Measurements from ENCODE around the gene BCO1.

The BCO1 gene

DNA sequence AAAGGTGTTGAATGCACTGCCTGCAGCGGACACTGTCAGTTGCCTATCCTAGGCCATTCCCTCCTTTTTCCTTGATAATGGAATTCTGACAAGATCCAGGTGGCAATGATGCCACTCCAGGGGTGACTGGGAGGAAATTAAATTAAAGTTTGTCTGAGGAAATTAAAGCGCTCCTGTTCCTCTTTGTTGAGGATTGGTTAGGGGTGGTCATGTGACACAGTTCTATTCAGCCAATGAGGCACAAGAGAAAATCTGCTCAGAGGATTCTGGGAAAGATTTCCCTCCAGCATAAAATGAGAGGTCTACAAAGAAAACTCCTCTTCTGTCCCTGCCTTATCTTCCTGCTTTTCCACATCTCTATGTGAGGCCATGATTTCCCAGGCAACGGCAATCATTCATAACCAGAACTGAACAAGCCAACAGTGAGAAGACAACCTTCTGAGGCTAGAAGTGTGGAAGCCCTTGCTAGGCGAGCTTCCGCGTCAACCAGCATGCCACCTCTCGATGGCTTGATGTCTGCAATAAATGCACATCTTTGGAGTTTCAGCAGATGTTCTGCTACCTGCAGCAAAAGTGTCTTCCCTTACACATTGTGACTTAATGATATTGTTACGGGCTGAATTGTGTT lies 5.6 kb upstream of the BCO1 start:
- DNase-seq: no peak

DNA sequence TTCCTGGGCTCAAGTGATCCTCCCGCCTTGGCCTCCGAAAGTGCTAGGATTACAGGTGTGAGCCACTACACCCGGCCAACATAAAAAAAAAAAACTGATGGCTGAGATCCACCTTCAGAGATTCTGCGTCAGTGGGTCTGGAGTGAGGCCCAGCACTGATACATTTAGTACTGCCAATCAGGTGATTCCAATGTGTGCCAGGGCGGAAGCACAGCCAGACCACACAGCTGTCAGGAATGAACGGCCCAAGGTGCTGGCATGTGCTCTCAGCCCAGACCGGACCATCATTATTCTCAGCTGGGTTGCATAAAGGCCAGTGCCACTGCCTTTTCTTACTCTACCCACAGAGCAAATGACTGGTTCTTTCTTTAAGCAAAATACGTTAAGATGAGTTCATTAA lies 1.2 kb upstream of the BCO1 start:
- no peak for DNase-seq

DNA sequence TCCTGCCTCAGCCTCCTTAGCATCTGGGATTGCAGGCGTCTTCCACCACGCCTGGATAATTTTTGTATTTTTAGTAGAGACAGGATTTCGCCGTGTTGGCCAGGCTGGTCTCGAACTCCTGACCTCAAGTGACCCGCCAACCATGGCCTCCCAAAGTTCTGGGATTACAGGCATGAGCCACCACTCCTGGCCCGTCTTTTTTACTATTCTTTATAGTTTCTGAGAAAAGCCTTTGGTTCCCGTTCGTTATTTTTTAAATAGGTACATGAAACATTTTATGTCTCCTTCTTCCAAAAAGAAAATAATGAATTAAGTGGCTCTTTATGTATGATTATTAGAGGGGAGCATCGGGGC lies 570 bp upstream of the BCO1 start:
- no peak for DNase-seq

DNA sequence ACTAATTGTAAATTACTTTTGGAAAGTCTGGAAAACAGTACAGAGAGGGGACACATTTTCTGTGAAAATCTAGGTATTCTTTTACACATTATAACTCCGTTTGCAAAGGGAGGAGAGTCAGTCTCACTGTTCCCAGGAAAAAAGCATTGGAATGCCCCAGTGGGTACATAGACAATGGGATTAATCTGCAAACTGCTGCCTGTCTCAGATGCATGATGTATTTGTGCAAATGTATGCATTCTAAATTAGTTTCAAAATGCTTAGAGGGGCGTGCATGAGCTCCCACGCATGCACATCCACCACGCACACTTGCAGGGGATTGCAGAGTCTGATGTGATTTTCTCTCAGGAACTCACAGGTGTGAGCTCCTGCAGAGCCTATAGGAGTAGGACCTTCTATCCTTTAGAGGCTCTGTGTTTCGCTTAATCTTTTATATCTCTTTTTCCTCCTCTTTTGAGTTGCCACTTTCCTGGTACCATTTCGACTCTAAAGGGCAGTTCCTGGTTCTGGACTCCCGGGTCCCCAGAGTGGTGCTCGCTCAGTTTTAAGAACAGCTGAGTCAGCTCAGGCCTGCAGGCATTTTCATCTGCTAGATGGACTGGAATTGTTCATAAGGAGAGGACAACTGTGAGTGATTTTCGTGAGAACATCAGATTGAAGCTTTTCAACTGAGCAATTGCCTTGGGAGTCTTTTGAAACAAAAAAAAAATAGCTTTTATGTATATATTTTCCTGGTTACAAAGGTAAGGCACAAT lies 1.1 kb downstream of the BCO1 start:
- DNase-seq: no peak

DNA sequence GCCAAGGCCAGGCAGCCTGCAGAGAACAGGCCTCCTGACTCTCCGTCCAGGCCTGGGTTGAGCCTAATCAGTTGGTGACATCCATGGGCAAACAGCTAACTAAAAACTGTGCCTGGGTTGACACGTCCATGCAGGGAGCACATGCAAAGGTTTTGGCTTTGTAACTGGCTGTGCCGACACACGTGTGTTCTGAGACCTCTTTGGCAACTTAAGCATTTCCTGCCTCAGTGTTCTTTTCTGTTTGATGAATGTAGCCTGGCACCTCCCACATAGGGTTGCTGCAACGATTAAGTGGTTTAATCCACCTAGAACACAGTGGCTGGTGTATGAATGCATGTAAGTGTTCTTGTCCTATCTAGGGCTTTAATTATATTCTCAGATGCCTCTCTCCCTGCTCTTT lies 3.2 kb downstream of the BCO1 start:
- no peak for DNase-seq

DNA sequence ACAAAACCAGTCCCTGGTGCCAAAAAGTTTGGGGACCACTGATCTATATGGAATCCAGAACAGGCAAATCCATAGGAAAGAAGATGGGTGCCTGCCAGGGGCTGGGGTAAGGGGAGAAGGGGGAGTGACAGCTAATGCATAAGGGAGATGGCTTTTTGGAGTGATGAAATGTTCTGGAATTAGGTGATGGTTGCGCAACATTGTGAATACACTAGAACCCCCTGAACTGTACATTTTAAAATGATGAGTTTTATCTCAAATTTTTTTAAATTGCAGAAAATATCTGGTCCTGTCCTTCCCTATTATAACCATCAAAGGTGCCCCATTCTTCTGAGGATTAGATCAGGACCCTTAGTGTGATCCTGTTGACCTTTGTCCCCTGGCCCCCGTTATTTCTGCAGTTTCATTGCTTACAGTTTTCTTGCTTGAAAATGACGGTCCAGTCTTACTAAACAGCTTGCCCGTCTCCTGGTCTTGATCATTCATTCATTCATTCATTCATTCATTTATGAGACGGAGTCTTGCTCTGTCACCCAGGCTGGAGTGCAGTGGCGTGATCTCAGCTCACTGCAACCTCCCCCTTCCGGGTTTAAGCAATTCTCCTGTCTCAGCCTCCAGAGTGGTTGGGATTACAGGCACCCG lies 4.6 kb downstream of the BCO1 start:
- DNase-seq: no peak

DNA sequence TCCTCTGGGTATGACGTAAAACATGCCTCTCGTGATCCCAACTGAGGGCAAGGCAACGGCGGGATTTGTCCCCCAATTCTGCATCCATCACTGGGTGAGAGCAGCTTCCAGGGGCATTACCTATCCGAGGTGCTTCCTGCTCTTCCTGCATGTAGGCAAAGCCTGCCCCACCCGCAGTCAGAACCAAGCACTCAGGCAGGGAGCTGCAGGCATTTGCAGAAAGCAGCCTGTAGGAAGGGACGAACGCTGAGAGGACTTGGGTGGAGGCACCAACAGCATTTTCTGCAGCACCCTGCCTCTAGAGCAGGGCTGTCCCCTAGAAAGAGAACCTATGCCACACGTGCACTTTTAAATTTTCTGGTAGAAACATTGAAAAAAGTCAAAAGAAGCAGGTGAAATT lies 5.5 kb downstream of the BCO1 start:
- DNase-seq: no peak

DNA sequence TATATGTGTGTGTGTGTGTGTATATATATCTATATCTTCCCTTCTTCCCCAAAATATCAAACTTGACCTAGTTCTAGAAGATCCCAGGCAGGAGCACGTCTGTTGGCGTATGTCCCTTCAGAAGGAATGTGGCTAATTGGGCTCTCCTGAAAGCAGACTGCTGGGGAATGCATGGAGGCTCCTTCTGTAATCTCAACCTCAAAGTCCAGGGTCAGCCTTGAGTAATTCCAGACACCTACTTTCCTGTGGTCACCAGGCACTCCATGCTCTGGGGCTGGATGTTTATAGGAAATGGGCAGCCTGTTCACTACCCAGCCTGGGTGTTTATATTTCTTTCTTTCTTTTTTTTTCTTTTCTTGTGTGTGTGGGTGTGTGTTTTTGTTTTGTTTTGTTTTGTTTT lies 13.4 kb downstream of the BCO1 start:
- no peak for DNase-seq

DNA sequence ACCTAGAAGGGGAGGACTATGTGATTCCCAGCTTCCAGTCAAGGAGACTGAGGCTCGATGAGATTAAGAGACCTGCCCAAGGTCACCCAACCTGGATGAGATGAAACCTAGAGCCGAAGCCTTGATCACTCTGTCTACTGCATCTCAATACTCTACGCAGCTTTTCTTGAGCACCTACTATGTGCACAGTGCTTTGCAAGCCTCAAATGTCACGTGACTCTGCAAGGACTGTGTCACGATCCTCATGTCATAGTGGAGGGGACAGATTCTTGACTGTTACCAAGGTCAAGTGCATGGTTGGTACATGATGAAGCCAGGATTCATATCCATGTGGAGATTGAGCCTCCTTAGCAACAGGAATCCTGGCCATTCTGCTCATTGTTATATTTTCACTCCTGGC lies 14.7 kb downstream of the BCO1 start:
- no peak for DNase-seq

DNA sequence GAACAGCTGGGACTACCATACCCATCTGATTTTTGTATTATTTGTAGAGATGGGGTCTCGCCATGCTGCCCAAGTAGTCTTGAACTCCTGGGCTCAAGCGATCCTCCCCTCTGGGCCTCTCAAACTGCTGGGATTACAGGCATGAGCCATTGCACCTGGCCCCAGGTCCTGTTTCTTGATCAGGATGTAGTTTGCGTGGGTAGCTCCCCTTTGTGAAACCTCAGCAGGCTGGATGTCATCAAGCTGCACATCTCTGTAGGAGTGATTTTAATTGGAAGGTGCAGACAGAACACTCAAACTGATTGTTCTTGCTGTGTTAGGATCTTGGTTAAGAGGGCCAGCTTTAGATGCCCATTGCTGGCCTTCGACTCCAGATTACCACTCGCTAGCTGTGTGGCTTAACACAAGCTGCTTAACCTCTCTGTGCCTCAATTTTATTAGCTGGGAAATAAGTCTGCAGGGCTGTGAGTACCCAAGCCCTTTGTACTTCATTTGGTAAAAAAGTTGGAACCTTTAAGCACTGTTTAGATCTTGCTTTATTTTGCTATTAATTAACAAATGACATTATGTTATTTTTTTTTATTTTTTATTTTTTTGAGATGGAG lies 16.5 kb downstream of the BCO1 start:
- DNase-seq: no peak

DNA sequence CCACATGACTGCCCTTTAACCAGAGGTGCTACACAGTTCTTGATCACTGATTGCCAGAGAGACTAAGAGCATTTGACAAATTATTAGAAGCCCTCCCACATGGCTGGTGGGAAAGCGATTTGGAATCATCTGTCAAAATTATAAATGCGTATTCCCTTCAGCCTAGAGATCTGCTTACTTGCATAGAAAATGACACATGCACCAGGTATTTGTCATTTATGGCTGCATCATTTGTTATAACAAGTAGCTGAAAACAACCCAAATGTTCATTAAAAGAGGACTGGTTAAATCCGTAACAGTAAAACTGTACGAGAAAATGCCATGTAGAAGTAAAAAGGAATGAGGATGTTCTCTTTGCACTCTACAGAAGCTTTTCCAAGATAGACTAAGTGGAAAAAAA lies 21.4 kb downstream of the BCO1 start:
- DNase-seq: no peak

DNA sequence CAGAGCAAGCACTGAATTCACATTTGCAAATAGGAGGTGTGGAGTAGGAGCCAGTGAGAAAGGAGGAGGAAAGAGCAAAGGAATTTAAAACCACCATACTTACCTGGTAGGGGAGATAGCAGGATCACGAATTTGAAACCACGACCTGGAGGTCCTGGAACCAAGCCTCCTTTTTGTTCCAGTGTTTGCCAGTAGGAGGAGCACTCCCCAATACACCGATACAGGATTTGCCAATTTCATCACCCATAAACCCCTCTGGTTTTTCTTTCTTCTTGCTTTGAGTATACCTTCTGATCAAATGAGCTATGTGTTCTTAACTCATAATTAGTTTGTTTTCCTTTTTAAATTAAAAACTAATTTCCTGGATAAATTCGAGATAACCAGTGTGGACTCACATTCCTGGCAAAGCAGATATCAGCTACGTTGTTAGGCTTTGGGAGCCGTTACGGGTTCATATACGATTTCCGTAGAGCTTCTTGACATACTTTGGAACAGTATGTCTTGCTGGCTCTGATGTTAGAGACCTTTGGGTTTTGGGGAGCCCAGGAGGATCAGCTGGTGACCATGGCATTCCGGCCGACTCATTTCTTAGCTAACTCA lies 22.7 kb downstream of the BCO1 start:
- no peak for DNase-seq

DNA sequence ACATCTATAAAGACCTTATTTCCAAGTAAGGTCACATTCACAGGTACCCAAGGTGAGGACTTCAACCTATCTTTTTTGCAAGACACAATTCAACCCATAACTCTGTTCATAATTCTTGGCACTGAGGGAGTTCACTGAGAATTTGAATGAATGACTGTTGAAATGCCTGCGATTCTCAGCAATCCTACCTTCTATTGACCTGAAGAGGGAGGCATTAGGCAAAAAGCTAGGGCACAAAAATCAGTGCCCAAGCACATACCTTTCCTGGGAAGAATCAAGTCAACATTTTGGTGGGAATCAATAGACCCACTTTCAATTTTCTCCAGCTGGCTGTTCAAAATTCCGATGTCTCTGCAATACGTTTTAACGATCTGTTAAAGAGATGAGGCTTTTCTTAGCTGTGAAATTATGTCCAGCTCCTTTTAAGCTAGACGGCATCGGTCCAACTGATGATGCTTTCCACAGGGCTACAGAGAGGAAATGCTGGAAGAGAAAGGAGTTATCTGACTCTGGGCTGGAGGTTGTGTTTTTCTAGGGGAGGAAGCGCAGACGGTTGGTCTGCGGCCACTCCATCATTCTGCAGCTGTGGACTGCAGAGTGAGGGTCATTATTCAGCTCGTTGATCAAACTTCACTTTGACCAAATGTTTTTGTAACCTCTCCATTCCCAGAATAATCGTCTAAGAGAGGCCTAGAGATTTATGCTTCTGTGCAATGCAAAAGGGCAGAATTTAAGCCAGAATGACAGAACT lies 25.2 kb downstream of the BCO1 start:
- DNase-seq: no peak

DNA sequence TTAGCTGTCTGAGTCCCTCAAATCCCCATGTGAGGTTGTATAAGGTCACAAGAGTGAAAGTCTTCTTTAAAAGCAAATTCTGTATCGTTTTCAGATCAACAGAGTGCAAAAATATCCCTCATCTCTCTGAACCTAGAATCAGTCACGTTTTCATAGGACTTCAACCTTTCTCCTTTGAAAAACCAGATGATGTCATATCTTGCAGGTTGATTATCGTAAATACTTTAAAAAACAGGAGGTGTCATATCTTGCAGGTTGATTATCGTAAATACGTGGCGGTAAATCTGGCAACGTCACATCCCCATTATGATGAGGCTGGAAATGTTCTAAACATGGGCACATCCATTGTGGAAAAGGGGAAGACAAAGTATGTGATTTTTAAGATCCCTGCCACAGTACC lies 25.9 kb downstream of the BCO1 start:
- DNase-seq: no peak

DNA sequence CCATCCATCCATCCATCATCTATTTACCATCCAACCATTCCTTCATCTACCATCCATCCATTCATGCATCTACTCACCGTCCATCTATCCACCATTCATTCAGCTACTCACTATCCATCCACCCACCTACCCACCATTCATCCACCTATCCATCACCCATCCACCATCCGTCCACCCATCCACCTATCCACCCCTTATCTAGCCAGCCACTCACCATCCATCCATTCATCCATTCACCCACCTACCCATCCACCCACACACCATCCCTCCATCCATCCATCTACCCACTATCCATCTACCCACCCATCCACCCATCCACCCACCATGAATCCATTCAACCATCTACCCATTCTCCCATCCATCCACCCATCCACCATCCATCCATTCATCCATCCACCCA lies 26.6 kb downstream of the BCO1 start:
- DNase-seq: no peak

DNA sequence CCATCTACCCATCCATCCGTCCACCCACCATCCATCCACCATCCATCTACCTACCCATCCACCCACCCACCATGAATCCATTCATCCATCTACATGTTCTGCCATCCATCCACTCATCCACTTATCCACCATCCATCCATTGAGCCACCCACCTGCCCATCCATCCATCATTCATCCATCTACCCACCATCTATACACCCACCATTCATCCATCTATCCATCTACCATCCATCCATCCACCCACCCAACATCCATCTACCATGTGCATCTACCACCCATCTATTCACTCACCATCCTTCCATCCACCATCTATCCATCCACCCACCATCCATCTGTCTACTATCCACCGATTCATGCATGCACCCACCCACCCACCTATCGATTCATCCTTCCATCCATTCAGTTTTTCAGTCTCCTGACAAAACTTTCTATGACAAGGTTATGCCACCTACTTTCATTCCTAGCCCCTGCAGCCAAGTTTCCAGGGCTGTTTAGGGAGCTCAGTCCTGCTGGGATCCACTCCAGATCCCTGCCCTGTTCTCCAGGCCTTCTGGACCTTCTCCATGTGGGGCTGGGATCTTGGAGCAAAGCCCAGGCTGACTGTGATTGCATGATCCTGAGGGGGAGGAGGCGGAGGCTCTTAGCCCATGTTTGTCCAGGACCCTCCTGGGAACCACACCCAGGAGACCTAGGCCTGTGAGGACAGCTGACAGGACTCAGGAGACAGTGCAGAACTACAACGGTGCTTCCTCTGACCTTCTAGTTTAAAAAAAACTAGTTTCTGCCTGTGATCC lies 27.4 kb downstream of the BCO1 start:
- no peak for DNase-seq

DNA sequence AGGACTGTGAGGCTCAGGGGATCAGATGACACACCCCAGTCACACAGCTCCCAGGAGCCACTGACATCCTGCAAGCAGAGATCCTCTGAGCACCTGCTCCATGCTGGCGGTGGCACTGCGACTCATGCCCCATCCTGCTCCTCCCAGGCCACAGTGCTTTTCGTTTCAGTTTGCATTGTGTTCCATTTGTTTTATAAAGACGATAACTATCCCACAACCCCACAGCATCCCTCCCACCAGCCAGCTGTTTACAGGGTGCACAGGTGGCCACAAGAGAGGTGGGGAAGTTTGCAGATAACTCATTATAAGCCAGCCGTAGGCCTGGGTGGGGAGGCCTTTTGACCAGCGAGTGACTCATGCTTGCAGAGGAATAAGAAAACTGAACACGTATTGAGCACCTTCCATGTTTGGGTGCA lies 28.2 kb downstream of the BCO1 start:
- DNase-seq: no peak

DNA sequence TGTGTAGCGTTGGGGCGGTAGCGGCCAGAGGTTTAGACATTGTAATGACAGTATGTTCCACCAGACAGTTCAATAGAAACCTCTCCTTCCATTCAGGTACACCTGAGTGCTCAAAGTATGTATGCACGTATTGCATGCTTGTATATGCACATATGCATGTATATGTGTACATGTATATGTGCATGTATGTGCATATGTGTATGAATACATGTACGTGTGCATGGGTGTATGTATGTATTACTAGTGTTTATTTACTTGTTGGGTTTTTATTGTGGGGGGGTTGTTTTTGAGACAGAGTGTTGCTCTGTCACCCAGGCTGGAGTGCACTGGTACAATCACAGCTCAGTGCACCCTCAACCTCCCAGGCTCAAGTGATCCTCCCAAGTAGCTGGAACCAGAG lies 30.0 kb downstream of the BCO1 start:
- DNase-seq: no peak

DNA sequence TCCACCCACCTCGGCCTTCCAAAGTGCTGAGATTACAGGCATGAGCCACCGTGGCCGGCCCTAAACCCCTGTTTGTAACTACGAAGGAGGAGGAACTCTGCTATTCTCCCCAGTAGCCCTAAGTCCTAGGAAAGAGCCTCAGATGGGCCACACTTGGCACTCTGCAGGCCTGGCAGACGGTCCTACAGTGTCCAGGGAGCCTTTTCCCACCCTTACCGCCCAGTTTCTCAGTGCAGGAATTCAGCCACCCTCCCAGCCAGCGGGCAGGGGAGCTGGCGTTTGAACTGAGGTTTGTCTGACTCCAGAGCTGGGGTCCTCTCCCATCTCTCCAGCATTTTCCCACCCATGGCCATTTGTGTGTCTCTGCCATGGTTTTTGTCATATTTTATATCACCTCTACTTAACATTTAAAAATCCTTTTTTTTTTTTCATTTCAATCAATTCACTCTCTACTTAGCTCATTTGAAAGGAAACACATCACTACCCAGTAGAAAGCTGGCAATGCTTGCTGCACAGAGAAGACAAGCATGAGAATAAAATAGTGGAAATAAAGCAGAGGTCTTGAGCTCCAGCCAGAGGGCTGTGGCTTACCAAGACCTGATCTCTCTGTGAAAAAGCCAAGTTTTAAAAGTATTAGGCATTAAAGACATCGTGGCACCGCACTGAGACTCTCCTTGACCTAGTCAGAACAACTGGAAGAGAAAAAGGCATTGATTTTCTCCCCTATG lies 34.9 kb downstream of the BCO1 start:
- DNase-seq: no peak

DNA sequence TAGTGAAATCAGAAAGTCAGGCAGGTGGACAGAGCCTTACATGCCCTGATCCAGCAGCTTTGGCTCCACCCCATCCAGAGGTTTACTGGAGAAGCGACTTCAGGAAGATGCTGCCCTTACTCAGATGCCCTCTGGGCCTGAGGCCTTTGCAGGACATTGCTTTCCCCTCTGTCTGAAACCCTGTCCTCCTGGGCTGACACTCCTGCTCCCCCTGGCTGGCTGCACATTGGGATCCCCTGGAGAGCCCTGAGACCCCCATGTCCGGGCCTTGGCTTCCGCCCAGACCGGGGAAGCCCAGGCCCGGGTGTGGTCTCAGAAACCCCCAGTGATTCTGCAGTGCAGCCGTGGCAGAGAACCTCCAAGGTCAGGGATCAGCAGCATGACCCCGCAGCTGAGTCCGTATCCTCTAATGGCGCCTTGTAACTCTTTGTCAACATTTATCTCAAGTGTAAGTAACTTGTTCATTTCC lies 36.6 kb downstream of the BCO1 start:
- no peak for DNase-seq

DNA sequence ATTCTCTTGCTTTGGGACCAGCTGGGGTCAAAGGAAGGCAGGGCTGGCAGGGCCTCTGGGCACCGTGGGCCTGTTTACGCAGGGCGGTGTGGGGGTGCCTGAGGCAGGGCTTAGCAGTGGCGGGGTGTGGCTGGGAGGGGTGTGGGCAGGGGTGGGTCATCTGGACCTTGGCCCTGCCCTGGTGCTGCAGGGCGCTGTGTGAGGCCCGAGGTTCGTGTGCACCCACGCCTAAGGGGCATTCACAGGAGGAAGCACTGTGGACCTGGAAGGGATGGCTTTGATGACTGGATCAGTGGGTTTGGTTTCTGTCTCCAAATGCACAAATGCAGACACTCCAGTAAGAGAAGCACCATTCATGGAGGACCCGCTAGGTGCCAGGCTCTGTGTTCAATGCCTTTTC lies 37.3 kb downstream of the BCO1 start:
- no peak for DNase-seq
